NCI-H2081 (cell line): ENCODE measurements around the gene PPP1R3C.

Experiments used
- DNase-seq, 2 experiments: peaks; one replicate each; lab custom pipeline; 2025; lab: John Stamatoyannopoulos, UW

The PPP1R3C gene

GRCh38 chr10:91629715-91630549, 2.9 kb downstream of the PPP1R3C start:
- DNase-seq = no peak

GRCh38 chr10:91628383-91628782, 4.5 kb downstream of the PPP1R3C start:
- no peak for DNase-seq

GRCh38 chr10:91627344-91628102, 5.3 kb downstream of the PPP1R3C start:
- no peak for DNase-seq

GRCh38 chr10:91626936-91627335, 5.9 kb downstream of the PPP1R3C start:
- no peak for DNase-seq

GRCh38 chr10:91624633-91625032, 8.2 kb downstream of the PPP1R3C start:
- DNase-seq = no peak

- no peak for DNase-seq
Measured at GRCh38 chr10:91622601-91623000, 10.3 kb downstream of the PPP1R3C start.

- DNase-seq = no peak
Measured at GRCh38 chr10:91621483-91622113, 11.3 kb downstream of the PPP1R3C start.

GRCh38 chr10:91617072-91617609, 15.7 kb downstream of the PPP1R3C start:
- DNase-seq = no peak

- DNase-seq = no peak
Measured at GRCh38 chr10:91616137-91616536, 16.7 kb downstream of the PPP1R3C start.

- no peak for DNase-seq
Measured at GRCh38 chr10:91614225-91614624, 18.6 kb downstream of the PPP1R3C start.

- no peak for DNase-seq
Measured at GRCh38 chr10:91613411-91614187, 19.3 kb downstream of the PPP1R3C start.

- no peak for DNase-seq
Measured at GRCh38 chr10:91610919-91611318, 22.0 kb downstream of the PPP1R3C start.

- DNase-seq = no peak
Measured at GRCh38 chr10:91610444-91610843, 22.4 kb downstream of the PPP1R3C start.

GRCh38 chr10:91607646-91608403, 25.0 kb downstream of the PPP1R3C start:
- DNase-seq = no peak

GRCh38 chr10:91605968-91606367, 26.9 kb downstream of the PPP1R3C start:
- DNase-seq = no peak

GRCh38 chr10:91604553-91605534, 28.0 kb downstream of the PPP1R3C start:
- no peak for DNase-seq

- no peak for DNase-seq
Measured at GRCh38 chr10:91603931-91604331, 28.9 kb downstream of the PPP1R3C start.

- no peak for DNase-seq
Measured at GRCh38 chr10:91602868-91603568, 29.9 kb downstream of the PPP1R3C start.

- no peak for DNase-seq
Measured at GRCh38 chr10:91602449-91602848, 30.4 kb downstream of the PPP1R3C start.
